Liver (tissue), 3 donors: ENCODE results near the gene IRF2.

Experiments used
- RAD21 ChIP-seq, 2 donors: IDR thresholded peaks; 2 replicates each; pipeline ENCODE4 v1.6.1; 2016; ENCODE audit warnings: antibody characterized with exemption in 2 of 2, mild to moderate bottlenecking in 2 of 2
- YY1 ChIP-seq: IDR thresholded peaks from 2 replicates; pipeline ENCODE4 v1.6.1; 2016; ENCODE audit warnings: antibody characterized with exemption, mild to moderate bottlenecking
- TF ChIP-seq, protein P1 (sequence below): fragments of 150-350 bp; IDR thresholded peaks from 2 replicates; pipeline ENCODE4 v1.5.1; 2017; ENCODE audit warnings: improper control_type of control experiment, low read depth, low read length; ENCODE audit not compliant: missing input control
- donor health status: healthy.
- donor health status: healthy.

GRCh38 chr4:184345573-184345922 is 128.8 kb downstream of the IRF2 start:
- TF ChIP-seq YY1, result peak; percentile 34
- TF ChIP-seq, protein P1, sequence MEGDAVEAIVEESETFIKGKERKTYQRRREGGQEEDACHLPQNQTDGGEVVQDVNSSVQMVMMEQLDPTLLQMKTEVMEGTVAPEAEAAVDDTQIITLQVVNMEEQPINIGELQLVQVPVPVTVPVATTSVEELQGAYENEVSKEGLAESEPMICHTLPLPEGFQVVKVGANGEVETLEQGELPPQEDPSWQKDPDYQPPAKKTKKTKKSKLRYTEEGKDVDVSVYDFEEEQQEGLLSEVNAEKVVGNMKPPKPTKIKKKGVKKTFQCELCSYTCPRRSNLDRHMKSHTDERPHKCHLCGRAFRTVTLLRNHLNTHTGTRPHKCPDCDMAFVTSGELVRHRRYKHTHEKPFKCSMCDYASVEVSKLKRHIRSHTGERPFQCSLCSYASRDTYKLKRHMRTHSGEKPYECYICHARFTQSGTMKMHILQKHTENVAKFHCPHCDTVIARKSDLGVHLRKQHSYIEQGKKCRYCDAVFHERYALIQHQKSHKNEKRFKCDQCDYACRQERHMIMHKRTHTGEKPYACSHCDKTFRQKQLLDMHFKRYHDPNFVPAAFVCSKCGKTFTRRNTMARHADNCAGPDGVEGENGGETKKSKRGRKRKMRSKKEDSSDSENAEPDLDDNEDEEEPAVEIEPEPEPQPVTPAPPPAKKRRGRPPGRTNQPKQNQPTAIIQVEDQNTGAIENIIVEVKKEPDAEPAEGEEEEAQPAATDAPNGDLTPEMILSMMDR, result no peak
- TF ChIP-seq RAD21 (IDR thresholded peaks at IDR 0.05), result peak; percentile 24 to 45
